Measurements from ENCODE around the gene TSPY2.
"Not testable (repeated sequence)": the region's sequence is repeated elsewhere in the genome, so short reads cannot be mapped to it uniquely, and the experiment has no call there.

The TSPY2 gene, protein sequence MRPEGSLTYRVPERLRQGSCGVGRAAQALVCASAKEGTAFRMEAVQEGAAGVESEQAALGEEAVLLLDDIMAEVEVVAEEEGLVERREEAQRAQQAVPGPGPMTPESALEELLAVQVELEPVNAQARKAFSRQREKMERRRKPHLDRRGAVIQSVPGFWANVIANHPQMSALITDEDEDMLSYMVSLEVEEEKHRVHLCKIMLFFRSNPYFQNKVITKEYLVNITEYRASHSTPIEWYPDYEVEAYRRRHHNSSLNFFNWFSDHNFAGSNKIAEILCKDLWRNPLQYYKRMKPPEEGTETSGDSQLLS

DNA sequence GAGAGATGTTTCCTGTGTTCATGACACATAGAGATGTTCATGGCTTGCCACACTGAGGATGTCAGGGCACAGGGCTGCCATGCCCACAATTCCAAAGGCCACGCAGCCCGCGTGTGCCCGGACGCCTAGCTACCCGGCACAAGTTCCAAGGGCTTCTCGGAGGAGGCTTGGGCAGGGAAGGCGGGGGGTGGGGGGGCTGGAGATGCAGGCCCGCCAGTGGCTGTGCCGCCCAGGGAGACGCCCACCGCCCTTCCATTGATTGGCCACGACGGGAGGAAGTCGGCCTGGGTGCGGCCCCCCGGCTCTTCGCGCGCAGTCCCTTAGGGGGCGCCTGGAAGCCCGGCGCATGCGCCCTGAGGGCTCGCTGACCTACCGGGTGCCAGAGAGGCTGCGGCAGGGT lies at the start of gene TSPY2:
Gene TSPY2, plus strand, starts transcription at position 301 of the 400 bp plus-strand sequence. Its CDS starts 46 bp downstream, at position 347.
- DNase-seq: not testable (repeated sequence)

DNA sequence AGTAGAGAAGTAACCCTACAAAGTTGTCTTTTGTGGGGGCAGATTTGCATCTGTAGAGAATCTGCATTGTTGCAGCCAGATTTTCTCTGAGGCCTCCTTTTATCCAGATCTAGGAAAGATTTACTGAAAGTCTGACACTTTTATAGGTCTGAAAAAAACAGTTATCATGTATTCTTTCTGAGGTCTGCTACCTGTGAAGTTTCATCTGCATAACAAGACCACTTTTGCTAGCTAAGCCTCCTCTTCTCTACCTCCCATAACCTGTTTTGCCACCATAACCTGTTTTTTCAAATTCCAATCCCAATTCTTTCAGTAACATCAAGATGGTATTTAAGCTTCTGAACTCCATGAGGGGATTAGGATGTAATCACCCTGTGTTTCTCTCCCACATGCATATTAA lies 36.5 kb upstream of the TSPY2 start:
- not testable (repeated sequence) for DNase-seq

DNA sequence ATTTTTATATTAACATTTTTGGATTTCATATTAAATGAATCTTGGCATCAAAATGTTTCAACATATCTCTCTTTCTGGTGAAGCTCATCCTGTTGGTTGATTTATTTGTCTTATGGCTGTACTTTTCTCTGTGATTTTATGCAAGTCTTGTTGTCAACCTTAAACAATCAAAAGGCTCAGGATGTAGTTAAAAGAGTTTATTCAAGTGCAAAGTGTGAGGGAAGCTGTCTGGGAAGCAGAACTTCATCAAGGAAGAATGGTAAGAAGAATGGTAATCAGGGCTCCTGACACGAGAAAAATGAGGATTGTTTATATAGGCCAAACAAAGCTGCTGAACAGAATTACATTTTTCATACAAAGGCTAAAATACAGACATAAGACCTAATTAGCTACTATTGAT lies 29.0 kb upstream of the TSPY2 start:
- not testable (repeated sequence) for DNase-seq

DNA sequence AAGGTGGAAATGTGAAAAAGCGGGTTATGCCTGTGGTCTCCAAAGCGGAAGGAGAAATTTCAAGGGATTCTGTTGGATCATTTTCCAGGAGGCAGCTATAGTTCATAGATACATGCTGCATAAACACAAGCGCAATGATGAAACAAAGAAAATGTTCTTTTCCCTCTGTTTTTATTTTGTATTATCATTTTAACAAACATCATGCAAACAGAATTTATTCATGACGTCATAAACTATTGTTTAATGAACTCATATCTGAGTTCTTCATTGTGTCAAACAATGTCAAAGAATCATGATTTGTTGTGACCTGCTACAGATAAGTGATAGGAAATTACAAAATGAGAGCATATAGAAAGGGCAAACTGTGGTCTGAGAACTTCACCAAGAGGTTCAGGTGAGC lies 23.8 kb downstream of the TSPY2 start:
- DNase-seq: not testable (repeated sequence)
